MG63 (cell line): ENCODE results near the gene ETDB. TPM values are rescaled to one million over a fixed set of nuclear protein-coding genes. Genes with fewer than 3 reads are reported as not detected.
"Not testable (repeated sequence)": the region's sequence is repeated elsewhere in the genome, so short reads cannot be mapped to it uniquely, and the experiment has no call there.

Source experiments
- DNase-seq: peaks from one replicate; pipeline ENCODE4 v3.0.0-alpha.2; 2020
- H3K27me3 ChIP-seq: fragments of 250-450 bp; sonication (Bioruptor Pico); 2 replicates; pipeline ENCODE4 v1.5.1; 2020; ENCODE audit warnings: mild to moderate bottlenecking, moderate library complexity
- H3K36me3 ChIP-seq: fragments of 250-450 bp; sonication (Bioruptor Pico); 2 replicates; pipeline ENCODE4 v1.5.1; 2020; ENCODE audit warnings: mild to moderate bottlenecking, moderate library complexity
- H3K4me3 ChIP-seq: fragments of 250-450 bp; sonication (Bioruptor Pico); 2 replicates; pipeline ENCODE4 v1.5.1; 2020; ENCODE audit warnings: mild to moderate bottlenecking, moderate library complexity
- H3K9me3 ChIP-seq: fragments of 250-450 bp; sonication (Bioruptor Pico); 2 replicates; pipeline ENCODE4 v1.5.1; 2020; ENCODE audit warnings: mild to moderate bottlenecking, moderate library complexity
- total RNA-seq: library from RNA; depleted of rRNA; stranded (reverse); fragments of >200 nt; shearing (Covaris generic); gene quantifications from 2 replicates; pipeline ENCODE4 v1.2.3, GENCODE V29; 2014; ENCODE audit warnings: low replicate concordance; rRNA removed

ETDB gene
- total RNA-seq, result not detected in 2 replicates

GRCh38 chrX:135120056-135120576 lies at the start of gene ETDB:
Gene ETDB (minus strand): TSS chrX:135120526. CDS start chrX:135119261, 1,265 bp downstream.
- H3K4me3 ChIP-seq, H3K36me3 ChIP-seq, DNase-seq, H3K9me3 ChIP-seq, H3K27me3 ChIP-seq: not testable (repeated sequence)

GRCh38 chrX:135169534-135169933 lies 49.2 kb upstream of the ETDB start:
- not testable (repeated sequence) for H3K4me3 ChIP-seq, H3K9me3 ChIP-seq, H3K27me3 ChIP-seq, H3K36me3 ChIP-seq, DNase-seq

GRCh38 chrX:135168486-135168885 lies 48.2 kb upstream of the ETDB start:
- no peak overlapping the region for H3K4me3 ChIP-seq
- DNase-seq, result no peak
- H3K9me3 ChIP-seq, result no peaks in the 10 kb centered on the region
- no peaks in the 10 kb centered on the region for H3K27me3 ChIP-seq
- H3K36me3 ChIP-seq, result no peaks in the 10 kb centered on the region

GRCh38 chrX:135154688-135155087 lies 34.4 kb upstream of the ETDB start:
- not testable (repeated sequence) for H3K4me3 ChIP-seq, H3K36me3 ChIP-seq

GRCh38 chrX:135126145-135126544 lies 5.8 kb upstream of the ETDB start:
- not testable (repeated sequence) for H3K36me3 ChIP-seq, H3K9me3 ChIP-seq, H3K4me3 ChIP-seq, DNase-seq, H3K27me3 ChIP-seq

More at GRCh38 chrX:135154688-135155087, 34.4 kb upstream of the ETDB start:
- H3K9me3 ChIP-seq, DNase-seq, H3K27me3 ChIP-seq: not testable (repeated sequence)

- not testable (repeated sequence) for H3K4me3 ChIP-seq, H3K36me3 ChIP-seq, DNase-seq, H3K9me3 ChIP-seq, H3K27me3 ChIP-seq
These were observed 4.3 kb downstream of the ETDB start for GRCh38 chrX:135116064-135116463.

GRCh38 chrX:135114392-135114791 lies 5.9 kb downstream of the ETDB start:
- Histone ChIP-seq H3K27me3 (no peaks in the 10 kb centered on the region), H3K9me3 (no peaks in the 10 kb centered on the region), H3K4me3 (no peak overlapping the region), H3K36me3 (no peaks in the 10 kb centered on the region)
- no peak for DNase-seq

- H3K36me3 ChIP-seq, result no peaks in the 10 kb centered on the region
- no peak for DNase-seq
- no peaks in the 10 kb centered on the region for H3K27me3 ChIP-seq
- no peak overlapping the region for H3K4me3 ChIP-seq
- no peaks in the 10 kb centered on the region for H3K9me3 ChIP-seq
These were observed 7.6 kb downstream of the ETDB start for GRCh38 chrX:135112743-135113142.

- Histone ChIP-seq H3K4me3 (no peak overlapping the region), H3K27me3 (no peaks in the 10 kb centered on the region), H3K9me3 (no peaks in the 10 kb centered on the region), H3K36me3 (no peaks in the 10 kb centered on the region)
- no peak for DNase-seq
These were observed 8.1 kb downstream of the ETDB start for GRCh38 chrX:135112096-135112729.

- no peak overlapping the region for H3K4me3 ChIP-seq
- no peaks in the 10 kb centered on the region for H3K9me3 ChIP-seq
- H3K36me3 ChIP-seq, result no peaks in the 10 kb centered on the region
- no peak for DNase-seq
- no peaks in the 10 kb centered on the region for H3K27me3 ChIP-seq
These were observed 10.8 kb downstream of the ETDB start for GRCh38 chrX:135109554-135109953.

GRCh38 chrX:135099493-135099783 lies 20.9 kb downstream of the ETDB start:
- H3K36me3 ChIP-seq, result no peaks in the 10 kb centered on the region
- no peak for DNase-seq
- peaks cover 6% of the 10 kb centered on the region; the same call in 1 of the 2 replicates for H3K27me3 ChIP-seq
- H3K9me3 ChIP-seq, result no peaks in the 10 kb centered on the region
- H3K4me3 ChIP-seq, result no peak overlapping the region

- H3K36me3 ChIP-seq, H3K9me3 ChIP-seq, H3K27me3 ChIP-seq, DNase-seq, H3K4me3 ChIP-seq: not testable (repeated sequence)
These were observed 23.1 kb downstream of the ETDB start for GRCh38 chrX:135097196-135097744.

GRCh38 chrX:135095715-135096114 lies 24.6 kb downstream of the ETDB start:
- DNase-seq, result no peak
- Histone ChIP-seq H3K36me3 (no peaks in the 10 kb centered on the region), H3K4me3 (no peak overlapping the region), H3K27me3 (peaks cover 4% of the 10 kb centered on the region; the same call in 1 of the 2 replicates), H3K9me3 (no peaks in the 10 kb centered on the region)

GRCh38 chrX:135094726-135095125 lies 25.6 kb downstream of the ETDB start:
- no peaks in the 10 kb centered on the region for H3K9me3 ChIP-seq
- H3K4me3 ChIP-seq, result no peak overlapping the region
- DNase-seq, result no peak
- peaks cover 4% of the 10 kb centered on the region; the same call in 1 of the 2 replicates for H3K27me3 ChIP-seq
- H3K36me3 ChIP-seq, result no peaks in the 10 kb centered on the region

GRCh38 chrX:135089126-135089525 lies 31.2 kb downstream of the ETDB start:
- Histone ChIP-seq H3K9me3 (no peaks in the 10 kb centered on the region), H3K36me3 (no peaks in the 10 kb centered on the region), H3K27me3 (no peaks in the 10 kb centered on the region), H3K4me3 (no peak overlapping the region)
- no peak for DNase-seq

- DNase-seq, result peak; percentile 51
- Histone ChIP-seq H3K9me3 (no peaks in the 10 kb centered on the region), H3K27me3 (no peaks in the 10 kb centered on the region), H3K4me3 (no peak overlapping the region), H3K36me3 (no peaks in the 10 kb centered on the region)
These were observed 32.5 kb downstream of the ETDB start for GRCh38 chrX:135087867-135088266.

- H3K36me3 ChIP-seq, result no peaks in the 10 kb centered on the region
- no peaks in the 10 kb centered on the region for H3K9me3 ChIP-seq
- DNase-seq, result no peak
- H3K4me3 ChIP-seq, result no peak overlapping the region
- H3K27me3 ChIP-seq, result no peaks in the 10 kb centered on the region
These were observed 34.0 kb downstream of the ETDB start for GRCh38 chrX:135086197-135086854.
